Lower lobe of right lung (tissue), 2 donors: ENCODE results near the gene RPTOR. TPM values are rescaled to one million over a fixed set of nuclear protein-coding genes. Genes with fewer than 3 reads are reported as not detected.

Experiments used
- ATAC-seq, 2 donors: fragments of 200-7000 bp; cut with Tn5 transposase; one replicate each; pipeline ENCODE4 v1.9.1; 2020 to 2022; ENCODE audit warnings: mild to moderate bottlenecking in 2 of 2, moderate library complexity in 2 of 2
- DNase-seq: peaks from one replicate; pipeline ENCODE4 v3.0.0-alpha.2; 2020
- H3K27ac ChIP-seq: fragments of 200-600 bp; one replicate; pipeline ENCODE4 v1.8.0; 2022
- H3K27me3 ChIP-seq: fragments of 200-600 bp; one replicate; pipeline ENCODE4 v1.8.0; 2022; ENCODE audit warnings: low read depth
- H3K36me3 ChIP-seq: fragments of 200-600 bp; one replicate; pipeline ENCODE4 v1.8.0; 2022; ENCODE audit warnings: mild to moderate bottlenecking
- H3K4me1 ChIP-seq: fragments of 200-600 bp; one replicate; pipeline ENCODE4 v1.8.0; 2022
- H3K4me3 ChIP-seq: fragments of 200-600 bp; one replicate; pipeline ENCODE4 v1.8.0; 2022; ENCODE audit warnings: mild to moderate bottlenecking
- H3K9me3 ChIP-seq: fragments of 200-600 bp; one replicate; pipeline ENCODE4 v1.8.0; 2022
- CTCF ChIP-seq: fragments of 200-600 bp; IDR thresholded peaks from one replicate; pipeline ENCODE4 v1.8.0; 2022; ENCODE audit warnings: antibody characterized with exemption, mild to moderate bottlenecking
- intact Hi-C: fragments of 100-400 bp; cut with DNase I; formaldehyde crosslinking; loops from one replicate; pipeline ENCODE4 v1.11.0; 2022
- total RNA-seq: library from RNA; stranded (reverse); fragmentation: NEBNext Ultra II Directional; extraction: Animal tissue kit (Norgen Biotek cat#: 25700); gene quantifications from one replicate; pipeline ENCODE4 v1.2.1, GENCODE V29; 2021
- donor health status: DM: no; HTN: yes; CAD: no; lungs with severe emphysema.

The RPTOR gene
- total RNA-seq, 1 donor from 2014 or later: 34.0 TPM

- Histone ChIP-seq H3K27ac (no peak overlapping the region), H3K4me3 (no peak overlapping the region), H3K27me3 (no peaks in the 10 kb centered on the region), H3K9me3 (no peaks in the 10 kb centered on the region), H3K4me1 (peaks cover 58% of the 10 kb centered on the region), H3K36me3 (peaks cover 7% of the 10 kb centered on the region)
- ATAC-seq (no peak), DNase-seq (no peak)
- intact Hi-C loops: no loop called here
- TF ChIP-seq CTCF: no peak
Measured at GRCh38 chr17:80792373-80792781, 247.7 kb downstream of the RPTOR start.

- H3K36me3 ChIP-seq: peaks cover 7% of the 10 kb centered on the region
- ATAC-seq: no peak
- H3K27me3 ChIP-seq: no peaks in the 10 kb centered on the region
- H3K4me3 ChIP-seq: no peak overlapping the region
- intact Hi-C loops: no loop called here
- no peak for TF ChIP-seq CTCF
- H3K4me1 ChIP-seq: peaks cover 58% of the 10 kb centered on the region
- peak overlapping the region; percentile 28 for H3K27ac ChIP-seq
- no peaks in the 10 kb centered on the region for H3K9me3 ChIP-seq
- DNase-seq: no peak
Measured at GRCh38 chr17:80793421-80793820, 248.8 kb downstream of the RPTOR start.

- TF ChIP-seq CTCF: no peak
- no peaks in the 10 kb centered on the region for H3K27me3 ChIP-seq
- ATAC-seq: no peak
- H3K9me3 ChIP-seq: no peaks in the 10 kb centered on the region
- no peak for DNase-seq
- H3K36me3 ChIP-seq: peaks cover 7% of the 10 kb centered on the region
- intact Hi-C loops: no loop called here
- H3K27ac ChIP-seq: peak overlapping the region; percentile 28
- H3K4me1 ChIP-seq: peaks cover 57% of the 10 kb centered on the region
- H3K4me3 ChIP-seq: no peak overlapping the region
Measured at GRCh38 chr17:80793851-80794267, 249.2 kb downstream of the RPTOR start.

GRCh38 chr17:80794281-80795089 lies 249.8 kb downstream of the RPTOR start:
- intact Hi-C loops: no loop called here
- H3K4me3 ChIP-seq: no peak overlapping the region
- H3K4me1 ChIP-seq: peaks cover 51% of the 10 kb centered on the region
- DNase-seq: no peak
- no peak for ATAC-seq
- TF ChIP-seq CTCF: no peak
- no peaks in the 10 kb centered on the region for H3K27me3 ChIP-seq
- H3K9me3 ChIP-seq: no peaks in the 10 kb centered on the region
- H3K27ac ChIP-seq: no peak overlapping the region
- H3K36me3 ChIP-seq: peaks cover 7% of the 10 kb centered on the region

- peaks cover 10% of the 10 kb centered on the region for H3K36me3 ChIP-seq
- H3K4me1 ChIP-seq: peaks cover 47% of the 10 kb centered on the region
- intact Hi-C loops: no loop called here
- no peaks in the 10 kb centered on the region for H3K27me3 ChIP-seq
- H3K9me3 ChIP-seq: no peaks in the 10 kb centered on the region
- no peak for DNase-seq
- ATAC-seq: no peak
- H3K27ac ChIP-seq: peak overlapping the region; percentile 2
- no peak for TF ChIP-seq CTCF
- H3K4me3 ChIP-seq: no peak overlapping the region
Measured at GRCh38 chr17:80795090-80795580, 250.5 kb downstream of the RPTOR start.
